VCaP (cell line): ENCODE data around the gene PRKCQ.
"Not testable (repeated sequence)": the region's sequence is repeated elsewhere in the genome, so short reads cannot be mapped to it uniquely, and the experiment has no call there.

Source experiments
- H3K27ac ChIP-seq: fragments of 450-650 bp; 2 replicates; pipeline ENCODE4 v1.5.1; 2017
- CTCF ChIP-seq: fragments of 450-650 bp; conservative IDR thresholded peaks from 2 replicates; pipeline ENCODE4 v1.5.1; 2017; ENCODE audit warnings: mild to moderate bottlenecking, moderate library complexity

PRKCQ gene

GRCh38 chr10:6588845-6589244 is 8.8 kb upstream of the PRKCQ start:
- TF ChIP-seq CTCF, result no peak
- H3K27ac ChIP-seq, result no peak overlapping the region

GRCh38 chr10:6588082-6588481 is 8.0 kb upstream of the PRKCQ start:
- TF ChIP-seq CTCF, result no peak
- H3K27ac ChIP-seq, result no peak overlapping the region

- H3K27ac ChIP-seq, result no peak overlapping the region
- no peak for TF ChIP-seq CTCF
Observed at GRCh38 chr10:6586501-6586900, 6.4 kb upstream of the PRKCQ start.

GRCh38 chr10:6583447-6583846 is 3.4 kb upstream of the PRKCQ start:
- no peak overlapping the region for H3K27ac ChIP-seq

GRCh38 chr10:6582913-6583312 is 2.8 kb upstream of the PRKCQ start:
- not testable (repeated sequence) for H3K27ac ChIP-seq

More at GRCh38 chr10:6583447-6583846, 3.4 kb upstream of the PRKCQ start:
- TF ChIP-seq CTCF, result no peak

- TF ChIP-seq CTCF, result no peak
- H3K27ac ChIP-seq, result no peak overlapping the region
Observed at GRCh38 chr10:6582298-6582697, 2.2 kb upstream of the PRKCQ start.

- no peak for TF ChIP-seq CTCF
- H3K27ac ChIP-seq, result no peak overlapping the region
Observed at GRCh38 chr10:6581778-6582228, 1.7 kb upstream of the PRKCQ start.

- not testable (repeated sequence) for H3K27ac ChIP-seq
Observed at GRCh38 chr10:6581223-6581622, 1.1 kb upstream of the PRKCQ start.

- peak; percentile 74 for TF ChIP-seq CTCF
- H3K27ac ChIP-seq, result no peak overlapping the region
Observed at GRCh38 chr10:6580279-6581029, 378 bp upstream of the PRKCQ start.
